Measurements from ENCODE around the gene LYZL2.
A peak's percentile ranks its signal among the peaks of the same experiment; 100 is the strongest.
"Not testable (repeated sequence)": the region's sequence is repeated elsewhere in the genome, so short reads cannot be mapped to it uniquely, and the experiment has no call there.

LYZL2 gene

DNA sequence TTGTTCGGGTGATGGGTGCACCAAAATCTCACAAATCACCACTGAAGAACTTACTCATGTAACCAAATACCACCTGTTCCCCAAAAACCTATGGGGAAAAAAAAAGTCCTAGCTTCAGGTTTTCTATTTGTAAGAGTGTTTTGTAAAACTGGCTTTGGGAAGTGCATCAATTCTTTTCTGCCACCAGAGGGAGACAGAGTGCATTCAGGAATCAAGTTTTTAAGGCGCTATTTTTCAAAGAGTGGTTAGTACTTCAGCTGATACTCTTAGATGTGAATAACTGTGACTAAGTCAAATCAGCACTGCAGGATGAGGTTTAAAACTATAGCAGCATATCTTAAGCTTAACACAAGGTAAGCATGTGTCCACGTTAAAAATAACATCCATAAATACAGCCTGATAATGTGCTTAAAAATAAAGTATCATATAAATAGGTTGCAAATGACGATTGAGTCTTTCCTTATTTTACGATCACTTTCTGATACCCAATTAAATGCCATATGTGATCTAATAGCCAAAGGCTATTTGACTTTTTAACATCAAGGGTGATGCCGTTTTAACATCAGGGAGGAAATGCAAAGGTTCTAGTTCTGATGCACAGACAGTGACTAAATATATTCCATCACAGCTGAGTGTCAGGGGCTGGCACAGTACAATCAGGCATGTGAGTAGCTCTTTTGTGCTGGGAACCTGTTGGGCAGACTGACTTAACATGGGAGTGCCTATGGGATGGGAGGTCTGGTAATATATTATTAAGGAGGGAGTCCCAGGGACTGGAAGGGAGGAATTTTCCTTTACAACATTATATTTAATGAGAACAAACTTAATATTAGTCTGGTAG, 10.6 kb upstream of the LYZL2 start:
- peak; percentile 67 for DNase-seq

DNA sequence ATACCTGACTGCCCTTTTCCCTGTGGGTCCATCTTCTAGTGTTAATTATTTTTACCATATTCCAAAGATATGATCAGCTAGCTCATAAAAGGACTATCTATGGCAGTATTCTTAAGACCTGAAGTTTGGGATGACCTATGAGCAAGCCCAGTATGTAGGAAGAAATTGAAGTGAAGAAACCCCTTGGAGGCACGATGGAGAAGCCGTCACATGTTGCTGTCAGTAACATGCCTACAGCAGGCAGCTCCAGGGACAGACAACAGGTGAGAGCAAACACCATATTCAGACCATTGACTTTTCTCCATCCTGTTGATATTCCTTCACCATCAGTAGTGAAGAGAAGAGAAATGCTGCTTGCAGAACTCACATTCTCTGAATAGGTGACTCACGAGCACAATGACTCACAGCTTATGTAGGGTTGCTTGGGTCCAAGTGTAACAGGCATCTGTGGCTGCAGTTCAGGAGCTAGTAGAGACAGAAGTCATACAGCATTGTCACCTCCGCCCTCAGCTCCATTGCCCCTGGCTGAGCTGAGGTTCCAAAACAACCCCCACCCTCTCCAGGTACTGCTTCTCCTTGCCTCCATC, 8.4 kb upstream of the LYZL2 start:
- peak; percentile 94 for DNase-seq

DNA sequence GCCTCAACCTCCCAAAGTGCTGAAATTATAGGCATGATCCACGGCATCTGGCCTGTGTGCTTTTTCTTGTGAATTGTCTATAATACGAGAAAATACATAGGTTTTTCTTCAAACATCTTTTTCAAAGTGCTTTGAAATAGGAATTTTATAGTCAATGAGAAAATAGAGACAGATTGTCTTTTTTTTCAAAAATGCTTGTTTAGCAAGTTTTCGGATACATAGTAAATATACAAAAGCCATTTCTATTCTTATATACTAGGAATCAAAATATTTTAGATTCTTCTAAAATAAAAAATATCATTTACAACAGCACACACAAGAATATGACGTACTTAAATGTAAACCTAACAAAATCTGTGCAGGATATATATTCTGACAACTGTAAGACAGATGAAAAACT, 1.6 kb upstream of the LYZL2 start:
- DNase-seq = no peak

DNA sequence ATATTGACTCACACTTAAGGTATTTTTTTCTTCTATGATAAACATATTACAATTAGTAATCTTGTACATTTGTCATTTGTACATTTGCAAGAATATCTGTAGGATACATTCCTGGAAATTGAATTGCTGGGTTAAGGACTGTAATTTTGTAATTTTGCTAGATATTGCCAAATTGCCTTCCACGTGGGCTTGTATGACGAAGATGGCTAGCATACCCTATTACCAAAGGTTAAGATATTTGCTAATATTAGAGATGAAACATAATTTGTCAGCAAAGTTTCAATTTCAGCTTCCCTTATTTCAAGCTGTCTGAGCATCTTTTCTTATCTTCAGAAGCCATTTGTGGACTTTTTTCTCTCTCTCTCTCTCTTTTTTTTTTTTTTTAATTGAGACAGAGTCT, 1.0 kb upstream of the LYZL2 start:
- no peak for DNase-seq

DNA sequence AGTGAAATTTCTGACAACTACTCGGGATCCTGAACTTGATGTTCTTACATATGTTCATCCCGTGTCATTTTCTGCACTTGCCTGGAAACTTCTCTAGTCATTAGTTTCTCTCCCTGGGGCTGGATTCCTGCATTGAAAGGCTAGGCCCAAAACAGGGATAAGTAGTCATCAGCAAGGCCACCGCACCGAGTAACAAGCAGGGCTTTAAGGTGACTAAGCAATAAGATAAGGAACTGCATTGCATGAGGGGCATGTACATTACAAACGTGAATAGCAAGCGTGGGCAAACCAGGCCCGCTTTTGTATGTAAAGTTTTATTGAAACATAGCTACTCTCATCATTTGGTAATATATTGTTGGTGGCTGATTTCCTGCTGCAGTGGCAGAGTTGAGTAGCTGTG, 977 bp downstream of the LYZL2 start:
- not testable (repeated sequence) for DNase-seq

- not testable (repeated sequence) for DNase-seq
Observed at GRCh38 chr10:30626837-30627236, 2.7 kb downstream of the LYZL2 start.

DNA sequence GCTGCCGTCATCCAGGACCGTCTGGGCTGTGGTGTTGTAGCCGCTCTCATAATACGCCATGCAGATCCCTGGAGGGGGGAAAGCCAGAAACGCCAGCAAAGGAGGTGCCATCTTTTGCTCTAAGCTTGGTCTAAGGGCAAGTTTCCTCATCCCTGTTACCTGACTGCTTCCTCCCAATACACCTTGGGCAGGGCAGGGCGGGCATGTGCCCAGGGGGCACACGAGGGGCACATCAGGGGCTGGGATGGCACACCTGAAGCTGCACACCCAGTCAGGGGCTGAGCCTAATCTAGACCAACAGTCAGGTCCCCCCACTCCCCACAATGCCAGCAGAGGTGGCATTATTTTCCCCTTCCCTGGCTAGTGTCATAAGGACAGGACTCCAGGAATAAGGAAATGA, 3.4 kb downstream of the LYZL2 start:
- not testable (repeated sequence) for DNase-seq

GRCh38 chr10:30625080-30625479, 4.5 kb downstream of the LYZL2 start:
- peak; percentile 76 for DNase-seq

DNA sequence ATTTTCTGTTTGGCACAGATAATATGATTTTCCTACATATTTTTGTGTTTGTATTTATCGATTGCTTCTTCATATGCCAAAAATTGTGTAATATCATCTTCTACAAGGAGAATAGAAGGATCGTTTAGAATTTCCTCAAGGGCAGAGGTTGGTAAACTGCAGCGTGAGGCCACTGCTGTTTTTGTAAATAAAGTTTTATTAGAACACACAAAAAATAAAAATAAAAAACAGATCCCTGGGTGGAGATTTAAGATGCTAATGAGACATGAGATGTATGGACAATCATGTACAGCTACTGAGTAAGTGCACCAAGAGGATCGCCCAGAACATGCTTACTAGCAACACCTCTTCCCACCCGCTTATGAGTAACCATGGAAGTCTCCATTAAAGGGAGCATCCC, 9.6 kb downstream of the LYZL2 start:
- no peak for DNase-seq

DNA sequence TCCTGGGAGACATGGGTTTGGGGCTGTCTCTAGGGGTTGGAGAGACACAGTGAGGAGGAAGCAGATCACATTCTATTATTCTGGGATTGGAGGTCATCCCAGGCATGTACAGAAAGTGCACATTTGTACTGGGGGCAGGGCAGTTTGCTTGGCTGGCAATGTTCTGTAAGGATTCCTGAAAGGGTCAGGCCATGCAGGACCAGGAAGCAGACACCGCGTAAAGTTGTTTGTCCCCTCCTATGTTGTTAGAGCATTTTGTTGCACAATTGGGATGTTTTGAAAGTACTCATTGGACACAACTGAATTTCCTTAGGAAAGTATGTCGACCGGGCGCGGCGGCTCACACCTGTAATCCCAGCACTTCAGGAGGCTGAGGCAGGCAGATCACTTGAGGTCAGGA, 12.5 kb downstream of the LYZL2 start:
- DNase-seq = no peak

DNA sequence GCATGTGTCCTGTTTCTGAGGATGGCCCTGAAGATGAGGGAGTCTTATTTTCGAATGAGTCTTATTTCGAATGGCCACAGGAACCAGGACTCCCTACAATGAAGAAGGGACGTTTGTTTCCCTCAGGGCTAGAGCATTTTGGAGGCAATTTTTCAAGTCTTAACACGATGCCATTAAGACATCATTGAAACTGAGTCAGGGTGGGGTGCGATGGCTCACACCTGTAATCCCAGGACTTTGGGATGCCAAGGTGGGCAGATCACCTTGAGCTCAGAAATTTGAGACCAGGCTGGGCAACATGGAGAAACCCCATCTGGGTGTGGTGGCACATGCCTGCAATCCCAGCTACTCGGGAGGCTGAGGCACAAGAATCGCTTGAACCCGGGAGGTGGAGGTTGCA, 18.5 kb downstream of the LYZL2 start:
- not testable (repeated sequence) for DNase-seq

GRCh38 chr10:30607814-30608213, 21.7 kb downstream of the LYZL2 start:
- DNase-seq = no peak

GRCh38 chr10:30606313-30606712, 23.2 kb downstream of the LYZL2 start:
- DNase-seq = no peak

DNA sequence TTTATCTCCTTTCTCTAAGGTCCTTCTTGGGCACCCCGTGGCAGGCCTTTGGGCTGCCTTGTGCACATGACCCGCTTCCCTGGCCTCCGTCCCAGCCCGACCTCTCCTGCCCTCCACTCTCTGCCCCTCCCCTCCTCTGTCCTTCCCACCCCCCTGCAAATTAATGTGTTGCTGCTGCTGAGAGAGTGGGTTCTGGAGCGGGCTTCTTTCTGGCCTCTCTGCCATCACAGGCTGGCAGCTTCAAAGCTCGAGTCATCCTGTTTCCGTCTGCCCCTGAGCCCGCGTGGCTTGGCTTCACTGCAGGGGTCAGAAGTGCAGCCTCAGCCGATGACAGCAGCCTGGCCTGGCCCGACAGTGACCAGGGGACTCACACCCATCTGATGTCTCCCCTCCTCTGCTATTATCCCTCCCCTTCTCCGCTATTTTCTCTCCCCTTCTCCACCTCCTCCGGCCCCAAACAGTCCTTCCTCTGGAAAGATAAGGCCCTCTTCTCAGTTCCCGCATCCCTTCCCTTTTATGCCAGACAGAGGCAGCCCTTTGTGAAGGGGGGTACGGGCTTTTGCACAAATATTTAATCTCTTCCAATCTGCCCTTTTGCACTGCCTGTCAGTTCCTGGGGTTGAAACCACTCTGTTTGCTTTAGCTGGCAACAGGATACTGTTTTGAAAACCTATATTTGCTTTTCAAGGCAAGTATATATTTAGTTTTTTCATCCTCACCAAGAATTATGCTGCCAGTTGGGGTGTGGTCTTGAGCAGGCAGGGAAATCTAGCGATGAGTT, 24.0 kb downstream of the LYZL2 start:
- DNase-seq = not testable (repeated sequence)

- no peak for DNase-seq
Observed at GRCh38 chr10:30603589-30603988, 26.0 kb downstream of the LYZL2 start.

- DNase-seq = no peak
Observed at GRCh38 chr10:30602747-30603146, 26.8 kb downstream of the LYZL2 start.

DNA sequence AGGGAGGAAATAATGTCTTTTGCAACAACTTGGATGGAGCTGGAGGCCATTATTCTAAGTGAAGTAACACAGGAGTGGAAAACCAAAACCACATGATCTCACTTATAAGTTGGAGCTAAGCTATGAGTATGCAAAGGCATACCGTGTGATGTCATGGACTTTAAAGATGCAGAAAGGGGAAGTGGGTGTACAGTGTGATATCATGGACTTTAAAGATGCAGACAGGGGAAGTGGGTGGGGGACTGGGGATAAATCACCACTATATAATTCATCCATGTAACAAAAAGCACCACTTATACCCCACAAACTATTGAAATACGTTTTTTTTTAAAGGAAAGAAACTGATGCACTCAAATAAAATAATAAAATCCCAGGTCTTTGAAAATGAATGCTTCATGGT, 29.5 kb downstream of the LYZL2 start:
- no peak for DNase-seq

DNA sequence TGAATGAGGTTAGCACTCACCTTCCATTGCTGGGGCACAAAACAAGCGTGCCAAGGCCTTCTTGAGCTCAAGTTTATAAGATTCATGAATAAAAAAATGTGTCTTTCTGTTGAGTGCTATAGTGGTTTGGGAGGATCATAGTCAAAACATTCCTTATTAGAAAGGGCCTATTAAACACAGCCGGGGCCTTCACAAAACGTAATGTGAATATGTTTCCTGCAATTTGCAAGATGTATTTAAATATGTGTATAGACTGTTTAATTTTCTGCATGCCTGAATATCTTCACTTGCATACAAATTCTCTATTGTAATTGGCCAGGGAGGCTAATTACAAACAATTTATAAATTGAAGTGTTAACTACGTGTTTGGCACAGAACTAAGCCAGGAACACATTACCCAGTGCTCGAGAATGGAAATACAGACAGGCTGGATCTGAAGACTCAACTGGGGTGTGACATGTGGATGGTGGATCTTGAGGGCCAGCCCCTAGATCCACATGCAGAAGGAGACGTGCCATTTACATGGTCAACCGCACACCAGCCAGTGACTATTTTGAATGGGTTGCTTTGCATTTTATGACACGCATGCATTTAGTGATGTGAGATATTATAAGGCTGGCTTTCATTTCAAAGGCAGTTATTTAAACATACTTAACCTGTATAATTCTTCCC, 31.3 kb downstream of the LYZL2 start:
- DNase-seq = no peak

- DNase-seq = not testable (repeated sequence)
Observed at GRCh38 chr10:30597433-30597824, 32.1 kb downstream of the LYZL2 start.

DNA sequence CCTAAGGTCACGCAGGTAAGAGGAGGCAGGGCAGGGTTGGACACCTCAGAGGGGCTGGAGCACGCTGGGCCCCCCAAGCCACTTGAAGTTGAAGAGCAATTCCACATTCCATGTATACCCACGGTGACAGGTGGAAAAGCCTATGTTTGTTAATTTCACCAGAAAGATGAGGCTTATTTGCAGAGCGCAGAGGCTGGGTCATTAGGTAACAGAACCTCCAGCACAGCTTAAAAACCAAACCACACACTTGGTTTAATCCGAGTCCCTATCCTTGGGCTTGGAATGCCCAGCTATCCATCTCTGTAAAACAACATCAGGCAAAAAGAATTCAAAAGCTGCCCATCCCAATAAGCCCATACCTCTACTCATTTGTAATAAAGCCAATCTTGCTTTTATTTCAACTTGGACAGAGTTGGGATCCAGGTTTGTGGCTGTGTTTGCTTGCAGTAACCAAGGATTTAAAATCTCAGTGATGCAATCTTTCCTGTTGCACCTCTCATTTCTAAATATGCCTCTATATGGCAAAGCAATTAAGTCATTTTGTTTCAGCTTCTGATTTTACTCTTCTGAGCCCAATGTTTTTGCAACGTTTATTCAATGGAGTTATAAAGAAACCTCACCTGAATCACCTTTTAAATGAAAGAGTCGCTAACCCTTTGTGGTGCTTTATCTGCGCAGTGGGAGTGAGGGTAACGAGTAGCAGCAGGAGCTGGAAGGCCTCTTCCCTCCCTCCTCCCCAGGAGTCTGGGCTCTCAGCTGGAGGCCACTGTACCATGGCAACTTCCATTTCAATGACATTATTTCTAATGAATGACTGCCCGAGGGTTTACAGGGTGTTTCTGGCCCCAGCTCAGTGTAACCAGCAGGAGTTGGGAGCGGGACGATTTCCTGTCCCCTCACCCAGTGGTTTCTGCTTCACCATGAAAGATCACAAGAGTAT, 32.8 kb downstream of the LYZL2 start:
- peak; percentile 42 for DNase-seq

DNA sequence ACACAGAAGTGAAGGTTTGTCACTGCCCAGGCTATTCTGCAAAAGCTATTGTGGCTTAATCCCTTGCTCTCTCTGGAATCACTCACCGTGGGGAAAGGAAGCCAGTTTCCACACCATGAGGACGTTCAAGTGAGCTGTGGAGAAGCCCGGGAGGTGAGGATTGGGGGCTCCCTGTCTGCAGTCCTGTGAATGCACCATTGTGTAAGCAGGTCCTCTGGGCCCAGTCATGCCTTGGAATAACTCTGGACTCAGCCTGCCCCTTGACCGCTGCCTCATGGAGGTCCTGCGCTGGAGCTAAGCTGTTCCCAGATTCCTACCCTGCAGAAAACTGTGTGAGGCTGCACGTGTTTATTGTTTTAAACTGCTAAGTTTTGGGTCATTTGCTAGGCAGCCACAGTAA, 33.5 kb downstream of the LYZL2 start:
- no peak for DNase-seq

GRCh38 chr10:30594077-30594476, 35.5 kb downstream of the LYZL2 start:
- no peak for DNase-seq

Measured in fibroblast of skin of back (primary cell).